CD4-positive, alpha-beta T cell treated with Interleukin-2 at 100 ng/mL for 4 hours (primary cell): Measurements from ENCODE around the gene CD83.
"Not testable (repeated sequence)": the region's sequence is repeated elsewhere in the genome, so short reads cannot be mapped to it uniquely, and the experiment has no call there.

Experiments
- DNase-seq: peaks from one replicate; pipeline ENCODE4 v3.0.0-alpha.2; 2020; ENCODE audit warnings: low spot score

Gene CD83

GRCh38 chr6:14117158-14118090, at the start of gene CD83:
Gene CD83 (plus strand): TSS chr6:14117772. CDS start chr6:14117812, 40 bp downstream.
- peak; percentile 85 for DNase-seq

DNA sequence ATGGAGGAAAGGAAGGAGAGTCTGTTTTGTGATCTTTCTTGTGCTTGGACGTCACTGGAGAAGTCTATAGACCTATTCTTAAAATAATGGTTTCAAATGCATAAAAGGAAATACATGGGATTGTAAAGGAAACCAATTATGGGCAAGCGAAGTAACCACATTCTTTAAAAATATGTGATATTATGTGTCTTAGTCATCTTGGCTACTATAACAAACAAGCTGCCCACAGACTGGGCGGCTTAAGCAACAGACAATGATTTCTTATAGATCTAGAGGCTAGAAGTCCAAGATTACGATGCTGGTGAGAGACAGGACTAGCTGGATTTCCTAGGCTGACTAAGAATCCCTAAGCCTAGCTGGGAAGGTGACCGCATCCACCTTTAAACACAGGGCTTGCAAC, 49.4 kb upstream of the CD83 start:
- DNase-seq: no peak

GRCh38 chr6:14068623-14069022, 48.9 kb upstream of the CD83 start:
- no peak for DNase-seq

DNA sequence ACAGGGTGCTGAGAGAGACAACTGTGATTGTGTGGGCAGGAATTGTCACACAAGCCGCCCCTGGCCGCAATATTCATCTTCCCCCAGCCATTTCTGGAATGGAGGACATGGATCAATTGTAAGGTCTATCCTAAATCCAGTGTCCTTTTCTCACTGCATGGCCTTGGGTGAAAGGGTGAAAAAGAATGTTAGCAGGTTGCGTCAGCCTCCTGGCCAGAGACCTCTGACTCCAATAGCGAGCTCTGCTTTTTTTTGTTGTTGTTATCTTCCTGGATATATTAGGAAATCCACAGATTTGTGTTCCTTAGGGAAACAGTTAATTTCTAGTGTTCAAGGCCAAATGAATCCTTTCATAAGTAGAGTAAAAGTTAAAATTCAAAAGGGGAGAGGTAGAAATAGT, 47.1 kb upstream of the CD83 start:
- DNase-seq: no peak

DNA sequence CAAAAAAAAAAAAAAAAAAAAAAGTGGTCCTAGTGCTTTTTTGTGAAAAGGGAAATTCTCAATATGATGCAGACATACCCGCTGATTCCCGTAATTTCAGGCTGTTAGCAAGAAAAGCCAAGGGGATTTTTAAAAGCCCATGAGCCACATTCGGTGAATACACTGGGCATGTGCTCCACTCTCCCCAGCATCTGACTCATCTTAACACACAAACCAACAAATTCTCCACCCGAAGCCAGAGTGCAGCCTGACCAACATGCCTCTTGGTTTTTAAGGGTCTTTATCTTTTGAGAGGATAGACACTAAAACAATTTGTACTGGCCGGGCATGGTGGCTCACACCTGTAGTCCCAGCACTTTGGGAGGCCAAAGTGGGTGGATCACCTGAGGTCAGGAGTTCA, 45.5 kb upstream of the CD83 start:
- peak; percentile 60 for DNase-seq

DNA sequence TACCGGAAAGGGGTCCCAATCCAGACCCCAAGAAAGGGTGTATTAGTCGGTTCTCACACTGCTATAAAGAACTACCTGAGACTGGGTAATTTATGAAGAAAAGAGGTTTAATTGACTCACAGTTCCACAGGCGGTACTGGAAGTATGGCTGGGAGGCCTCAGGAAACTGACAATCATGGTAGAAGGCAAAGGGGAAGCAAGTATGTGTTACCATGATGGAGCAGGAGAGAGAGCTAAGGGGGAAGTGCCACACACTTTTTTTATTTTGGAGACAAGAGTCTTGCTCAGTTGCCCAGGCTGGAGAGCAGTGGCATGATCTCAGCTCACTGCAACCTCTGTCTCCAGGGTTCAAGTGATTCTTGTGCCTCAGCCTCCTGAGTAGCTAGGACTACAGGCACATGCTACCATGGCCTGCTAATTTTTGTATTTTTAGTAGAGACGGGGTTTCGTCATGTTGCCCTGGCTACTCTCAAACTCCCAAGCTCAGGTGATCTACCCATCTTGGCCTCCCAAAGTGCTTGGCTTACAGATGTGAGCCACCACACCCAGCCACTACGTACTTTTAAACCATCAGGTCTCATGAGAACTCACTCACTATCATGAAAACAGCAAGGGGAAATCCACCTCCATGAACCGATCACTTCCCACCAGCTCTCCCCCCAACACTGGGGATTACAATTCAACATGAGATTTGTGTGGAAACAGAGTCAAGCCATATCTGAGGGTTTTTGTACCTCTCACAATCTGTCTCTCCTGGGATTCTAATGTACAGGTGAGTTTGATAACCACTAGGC, 43.8 kb upstream of the CD83 start:
- not testable (repeated sequence) for DNase-seq

DNA sequence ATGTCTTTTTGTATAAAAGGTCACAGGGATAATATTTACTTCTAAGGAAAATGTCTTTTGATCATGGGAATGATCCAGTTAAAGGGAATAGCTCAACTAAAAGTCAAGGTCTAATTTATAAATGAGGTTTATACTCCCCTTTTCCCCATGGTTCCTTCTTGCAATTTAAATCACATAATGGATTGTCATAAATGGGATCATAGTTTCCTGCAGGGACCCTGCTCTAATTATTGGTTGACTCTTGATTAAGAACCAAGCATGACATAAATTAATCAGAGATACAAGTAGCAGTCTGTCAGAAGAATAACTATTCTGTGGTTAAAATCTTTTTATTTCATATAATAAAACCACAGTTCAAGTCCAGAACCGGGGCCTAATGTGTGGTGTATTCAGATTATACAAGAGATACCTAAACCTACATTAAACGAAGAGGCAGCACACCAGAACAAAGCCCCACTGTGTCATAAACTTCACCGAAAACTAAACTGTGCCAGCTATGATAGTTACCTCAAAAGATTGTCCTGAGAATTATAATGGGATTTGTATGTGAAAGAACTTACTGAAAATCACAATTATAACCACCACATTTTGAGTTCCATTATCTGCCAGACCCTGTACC, 43.0 kb upstream of the CD83 start:
- DNase-seq: peak; percentile 16

DNA sequence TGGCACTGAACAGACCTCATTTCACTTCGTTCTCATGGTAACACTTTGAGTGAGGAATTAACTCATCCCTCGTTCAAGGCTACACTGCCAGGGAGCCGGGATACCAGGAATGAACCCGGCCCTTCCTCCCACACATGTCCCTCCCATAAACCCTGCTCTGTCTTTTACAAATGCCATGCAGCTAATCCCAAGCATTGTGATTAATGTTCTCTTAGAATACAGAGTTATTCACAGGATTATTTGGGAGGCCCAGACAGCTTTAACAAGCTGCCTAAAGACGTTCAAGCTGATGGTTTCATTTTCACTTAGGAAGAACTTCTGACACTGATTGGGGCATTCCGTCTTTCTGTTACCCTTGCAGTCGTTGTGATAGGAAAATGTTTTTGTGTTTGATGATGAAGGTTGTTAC, 42.5 kb upstream of the CD83 start:
- DNase-seq: peak; percentile 61

GRCh38 chr6:14077193-14077867, 40.2 kb upstream of the CD83 start:
- peak; percentile 9 for DNase-seq

DNA sequence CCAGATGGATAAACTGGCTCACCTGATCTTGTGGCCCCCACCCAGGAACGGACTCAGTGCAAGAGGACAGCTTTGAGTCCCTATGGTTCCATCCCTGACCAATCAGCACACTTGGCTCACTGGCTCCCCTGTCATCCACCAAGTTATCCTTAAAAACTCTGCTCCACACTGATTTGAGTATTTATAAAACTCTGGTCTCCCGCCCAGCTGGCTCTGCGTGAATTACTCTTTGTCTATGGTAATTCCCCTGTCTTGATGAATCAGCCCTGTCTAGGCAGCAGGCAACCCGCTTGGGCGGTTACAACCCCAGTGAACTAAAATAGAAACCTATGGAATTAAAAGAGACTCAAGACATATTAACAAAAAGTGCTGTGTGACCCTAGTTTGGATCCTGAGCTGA, 38.1 kb upstream of the CD83 start:
- no peak for DNase-seq

GRCh38 chr6:14079971-14080370, 37.6 kb upstream of the CD83 start:
- no peak for DNase-seq

DNA sequence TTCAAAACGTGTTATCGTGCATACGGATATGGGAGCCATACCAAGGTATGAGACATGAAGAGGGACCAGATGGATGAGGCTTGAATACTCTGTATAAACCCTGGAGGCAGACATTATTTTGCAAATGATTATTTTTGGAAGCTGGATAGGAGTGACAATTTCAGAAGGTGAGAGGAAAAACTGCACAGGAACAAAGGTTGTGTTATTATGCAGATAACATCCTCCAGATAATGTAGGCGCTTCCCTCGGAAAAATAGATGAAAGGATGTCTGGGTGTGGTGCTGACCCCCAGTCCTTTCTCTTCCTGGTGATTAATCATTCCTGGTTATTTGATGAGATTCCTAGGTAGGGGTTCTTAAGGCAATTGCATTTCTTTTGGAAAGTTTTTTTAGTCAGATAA, 36.4 kb upstream of the CD83 start:
- DNase-seq: no peak

DNA sequence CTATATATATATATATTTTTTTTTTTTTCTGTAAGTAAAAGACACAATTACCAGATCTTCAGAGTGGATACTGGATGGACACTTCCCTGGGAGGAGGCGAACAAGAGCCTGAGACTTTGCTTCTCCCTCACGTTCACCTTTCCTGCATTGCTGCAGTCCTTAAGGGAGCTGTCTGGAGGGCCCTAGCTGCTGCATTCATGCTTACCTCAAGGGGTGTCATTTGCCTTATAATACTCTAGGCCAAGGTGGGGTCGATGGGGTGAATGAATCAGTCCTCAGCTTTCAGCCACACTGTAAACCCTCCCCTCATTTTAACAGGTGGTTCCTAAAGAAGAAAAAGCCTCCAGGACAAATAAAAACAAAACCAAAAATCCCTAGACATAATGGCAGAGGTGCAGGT, 34.8 kb upstream of the CD83 start:
- no peak for DNase-seq

DNA sequence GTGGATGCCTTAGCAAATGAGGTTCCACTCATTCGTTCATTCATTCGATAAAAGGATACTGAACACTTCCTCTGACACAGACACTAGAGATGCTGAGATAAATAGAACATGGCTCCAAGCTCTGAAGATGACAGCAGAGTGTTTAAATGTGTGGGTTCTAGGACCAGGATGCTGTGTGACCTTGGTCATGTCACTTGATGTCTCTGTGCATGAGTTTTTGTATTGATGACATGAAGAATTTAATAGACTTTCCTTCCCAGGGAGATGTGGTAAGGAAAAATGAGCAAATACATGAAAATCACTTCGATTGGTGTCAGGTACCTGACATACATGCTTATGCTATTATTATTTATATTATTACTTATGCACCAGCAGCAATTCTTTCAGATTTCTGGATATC, 34.3 kb upstream of the CD83 start:
- no peak for DNase-seq

DNA sequence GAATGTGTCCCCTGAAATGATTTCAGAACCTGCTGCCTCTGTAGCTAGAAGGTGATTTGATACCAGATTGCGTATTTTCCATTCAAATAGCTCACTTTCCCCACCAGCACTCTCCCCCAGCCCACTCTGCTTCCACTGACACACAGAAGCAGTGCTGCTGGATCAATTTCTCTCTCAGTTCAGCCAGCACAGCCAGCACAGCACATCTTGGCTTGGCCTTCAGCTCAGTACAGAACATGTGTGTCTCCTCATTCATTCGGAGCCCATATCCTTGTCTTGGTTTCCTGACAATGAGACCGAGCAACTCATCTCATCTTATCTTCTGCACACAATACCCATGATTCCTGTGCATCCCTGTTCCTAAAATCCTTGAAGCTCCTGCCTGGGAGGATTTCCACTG, 33.8 kb upstream of the CD83 start:
- no peak for DNase-seq

DNA sequence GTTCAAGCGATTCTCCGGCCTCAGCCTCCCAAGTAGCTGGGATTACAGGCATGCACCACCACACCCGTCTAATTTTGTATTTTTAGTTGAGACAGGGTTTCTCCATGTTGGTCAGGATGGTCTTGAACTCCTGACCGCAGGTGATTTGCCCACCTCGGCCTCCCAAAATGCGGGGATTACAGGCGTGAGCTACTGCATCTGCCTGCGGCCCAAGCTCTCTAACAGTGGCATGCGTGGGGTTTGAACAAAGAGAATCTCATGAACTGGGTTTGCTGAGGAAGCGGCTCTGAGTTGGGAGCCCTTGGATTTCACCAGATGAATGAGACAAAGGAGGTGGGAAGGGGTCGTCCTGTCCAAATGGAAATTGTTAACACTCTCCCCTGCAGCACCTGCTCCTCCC, 33.2 kb upstream of the CD83 start:
- DNase-seq: no peak

- DNase-seq: no peak
These were observed 32.3 kb upstream of the CD83 start for GRCh38 chr6:14085176-14085787.

- DNase-seq: no peak
These were observed 30.9 kb upstream of the CD83 start for GRCh38 chr6:14086701-14087100.

DNA sequence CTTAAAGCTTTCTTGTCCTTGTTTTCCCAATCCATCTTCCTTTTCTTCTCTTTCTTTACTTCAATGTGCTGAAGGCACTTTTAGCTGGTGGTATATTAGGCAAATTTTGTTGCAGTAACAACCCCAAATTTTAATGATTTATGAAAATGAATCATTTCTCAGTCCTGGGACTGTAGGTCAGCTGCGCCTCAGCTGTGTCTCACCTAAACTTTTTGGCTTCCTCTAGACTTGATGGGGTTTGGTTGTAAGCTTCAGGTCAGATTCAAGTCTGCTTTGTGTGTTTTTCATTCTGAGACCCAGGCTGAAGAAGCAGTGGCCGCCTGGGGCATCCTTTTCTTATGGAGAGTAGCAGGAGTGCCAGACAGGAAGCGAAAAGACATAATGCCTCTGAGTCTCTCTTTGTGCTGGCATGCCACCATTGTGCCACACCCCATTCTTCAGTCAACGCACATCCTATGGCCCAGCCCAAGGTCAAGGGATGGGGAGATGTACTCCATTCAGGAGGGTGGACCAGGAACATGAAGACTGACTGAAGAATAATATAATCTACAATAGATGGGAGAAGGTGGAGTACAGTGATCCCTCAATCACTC, 28.9 kb upstream of the CD83 start:
- no peak for DNase-seq

- no peak for DNase-seq
These were observed 28.3 kb upstream of the CD83 start for GRCh38 chr6:14089224-14089623.

DNA sequence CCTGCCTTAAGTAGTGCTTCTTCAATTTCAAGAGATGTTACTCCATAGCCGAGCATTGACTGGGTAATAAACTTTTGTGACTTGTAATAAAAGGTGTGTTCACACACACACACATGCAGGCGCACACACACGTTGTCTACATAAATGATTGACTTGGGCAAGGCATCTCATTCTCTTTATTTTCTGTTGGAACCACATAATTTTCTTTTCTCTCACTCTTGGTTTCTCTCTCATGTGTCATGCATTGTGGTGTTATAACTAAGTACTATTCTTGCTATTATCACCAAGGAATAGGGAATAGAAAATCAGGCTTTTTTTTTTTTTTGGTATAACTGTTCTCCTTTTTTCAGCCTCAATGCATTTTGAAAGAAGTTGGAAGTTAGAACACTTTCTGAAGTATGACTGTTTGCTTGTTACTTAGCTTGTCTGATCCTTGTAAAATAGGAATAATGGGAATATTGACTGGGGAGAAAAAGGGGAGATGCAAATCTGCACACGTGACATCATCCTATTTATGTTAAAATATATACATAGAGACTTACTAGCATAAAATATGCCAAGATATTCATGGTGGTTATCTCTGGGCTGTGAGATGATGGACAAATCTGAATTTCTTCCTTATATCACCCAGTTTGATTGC, 26.1 kb upstream of the CD83 start:
- DNase-seq: no peak
